GM04504 (cell line): ENCODE results near the gene GNL1.

Source experiments
- DNase-seq: peaks from one replicate; pipeline ENCODE4 v3.0.0-alpha.2; 2012; ENCODE audit warnings: low read depth

Gene GNL1, protein sequence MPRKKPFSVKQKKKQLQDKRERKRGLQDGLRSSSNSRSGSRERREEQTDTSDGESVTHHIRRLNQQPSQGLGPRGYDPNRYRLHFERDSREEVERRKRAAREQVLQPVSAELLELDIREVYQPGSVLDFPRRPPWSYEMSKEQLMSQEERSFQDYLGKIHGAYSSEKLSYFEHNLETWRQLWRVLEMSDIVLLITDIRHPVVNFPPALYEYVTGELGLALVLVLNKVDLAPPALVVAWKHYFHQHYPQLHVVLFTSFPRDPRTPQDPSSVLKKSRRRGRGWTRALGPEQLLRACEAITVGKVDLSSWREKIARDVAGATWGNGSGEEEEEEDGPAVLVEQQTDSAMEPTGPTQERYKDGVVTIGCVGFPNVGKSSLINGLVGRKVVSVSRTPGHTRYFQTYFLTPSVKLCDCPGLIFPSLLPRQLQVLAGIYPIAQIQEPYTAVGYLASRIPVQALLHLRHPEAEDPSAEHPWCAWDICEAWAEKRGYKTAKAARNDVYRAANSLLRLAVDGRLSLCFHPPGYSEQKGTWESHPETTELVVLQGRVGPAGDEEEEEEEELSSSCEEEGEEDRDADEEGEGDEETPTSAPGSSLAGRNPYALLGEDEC

GRCh38 chr6:30556066-30556905 is at the start of gene GNL1:
GNL1 (minus strand) TSS chr6:30556489; CDS start chr6:30556203, 286 bp downstream.
- peak; percentile 65 for DNase-seq

DNA sequence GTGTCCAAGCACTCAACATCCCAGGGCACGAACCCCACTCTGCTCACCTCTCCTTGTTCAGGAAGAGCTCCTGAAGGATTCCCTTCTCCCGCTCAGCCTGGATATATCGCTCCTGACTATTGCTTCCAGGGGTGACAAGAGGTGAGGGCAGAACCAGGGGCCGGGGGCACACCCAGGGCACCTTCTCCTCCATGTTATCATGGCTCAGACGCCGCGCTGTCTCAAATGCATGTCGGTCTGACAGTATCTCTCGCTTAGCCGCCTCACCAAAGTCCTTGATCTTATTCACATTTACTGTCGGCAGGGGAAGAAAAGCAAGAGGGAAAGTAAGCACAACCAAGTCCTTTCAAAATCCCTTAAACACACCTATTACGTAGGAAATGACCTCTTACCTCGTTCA is 47.7 kb upstream of the GNL1 start:
- DNase-seq: no peak

DNA sequence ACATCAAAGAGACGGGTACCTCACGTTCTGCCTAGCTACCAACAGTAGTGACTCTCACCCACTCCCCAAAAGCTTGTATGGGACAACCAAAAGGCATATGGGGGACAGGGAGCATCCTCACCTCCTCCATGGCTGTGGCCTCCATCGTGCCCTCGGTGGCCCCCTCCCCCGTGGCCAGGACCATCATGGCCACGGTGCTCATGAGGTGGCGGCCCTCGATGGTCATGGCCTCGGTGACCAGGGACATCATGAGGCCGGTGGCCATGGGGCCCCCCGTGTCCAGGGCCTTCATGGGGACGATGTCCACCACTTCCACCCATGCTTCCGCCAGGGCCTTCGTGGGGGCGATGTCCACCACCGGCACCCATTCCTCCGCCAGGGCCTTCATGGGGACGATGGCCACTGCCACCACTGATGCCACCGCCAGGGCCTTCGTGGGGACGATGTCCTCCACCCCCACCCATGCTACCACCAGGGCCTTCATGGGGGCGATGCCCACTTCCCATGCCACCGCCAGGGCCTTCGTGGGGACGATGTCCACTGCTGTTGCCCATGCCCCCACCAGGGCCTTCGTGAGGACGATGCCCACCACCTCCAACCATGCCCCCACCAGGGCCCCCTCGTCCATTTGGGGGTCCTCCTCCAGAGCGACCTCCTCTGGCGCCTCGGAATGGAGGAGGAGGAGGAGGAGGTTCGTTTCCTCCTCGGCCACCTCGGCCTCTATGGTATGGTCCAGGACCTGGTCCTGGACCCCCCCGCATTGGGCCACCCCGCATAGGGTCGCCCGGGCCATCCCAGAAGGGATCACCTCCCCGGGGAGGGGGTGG is 45.7 kb upstream of the GNL1 start:
- DNase-seq: no peak

- DNase-seq: no peak
Measured at GRCh38 chr6:30601436-30601814, 45.1 kb upstream of the GNL1 start.

DNA sequence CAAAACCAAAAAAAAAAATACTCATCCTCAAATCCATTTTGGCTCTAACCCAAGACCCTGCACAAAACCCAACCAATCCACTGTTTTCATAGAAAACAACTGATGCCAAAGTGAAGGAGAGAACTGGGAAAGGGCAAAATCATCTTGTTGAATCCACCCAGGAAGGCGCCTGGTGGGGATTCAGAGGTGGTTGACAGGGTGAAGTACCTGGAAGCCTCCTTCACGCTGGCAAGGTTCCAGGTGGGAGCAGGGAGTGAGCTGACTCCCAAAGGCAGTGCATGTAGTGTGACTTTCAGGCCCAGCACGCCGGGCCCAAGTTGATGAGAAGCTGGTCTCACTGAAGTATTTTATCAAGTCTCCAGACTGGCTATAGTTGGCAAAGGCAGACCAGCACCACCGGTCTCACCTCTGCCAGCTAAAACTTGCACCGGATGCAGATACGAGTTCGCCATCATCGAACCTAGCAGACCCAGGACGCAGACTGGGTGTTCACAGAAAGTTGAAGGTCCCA is 44.2 kb upstream of the GNL1 start:
- DNase-seq: no peak

DNA sequence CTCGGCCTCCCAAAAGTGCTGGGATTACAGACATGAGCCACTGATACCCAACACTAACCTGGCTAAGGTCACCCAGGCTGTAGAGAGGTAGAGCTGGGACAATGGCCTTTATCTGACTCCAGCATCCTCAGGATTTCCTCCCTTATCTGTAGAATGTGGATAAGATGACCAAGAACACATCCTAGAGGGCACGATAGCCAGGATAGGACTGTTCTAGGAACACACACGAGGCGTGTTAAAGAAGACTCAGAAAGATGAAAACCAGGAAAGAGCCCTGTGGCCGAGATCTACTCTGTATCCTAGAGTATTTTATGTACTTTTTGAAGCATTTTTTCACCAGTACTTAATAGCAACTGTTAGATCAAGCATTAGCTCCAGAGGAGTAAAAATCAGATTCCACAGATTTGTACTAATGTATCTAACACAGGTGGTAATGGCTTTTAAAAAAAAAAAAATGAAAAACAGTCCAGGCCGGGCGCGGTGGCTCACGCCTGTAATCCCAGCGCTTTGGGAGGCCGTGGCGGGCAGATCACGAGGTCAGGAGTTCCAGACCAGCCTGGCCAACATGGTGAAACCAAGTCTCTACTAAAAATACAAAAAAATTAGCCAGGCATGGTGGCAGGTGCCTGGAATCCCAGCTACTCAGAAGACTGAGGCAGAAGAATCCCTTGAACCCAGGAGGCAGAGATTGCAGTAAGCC is 43.5 kb upstream of the GNL1 start:
- DNase-seq: no peak

DNA sequence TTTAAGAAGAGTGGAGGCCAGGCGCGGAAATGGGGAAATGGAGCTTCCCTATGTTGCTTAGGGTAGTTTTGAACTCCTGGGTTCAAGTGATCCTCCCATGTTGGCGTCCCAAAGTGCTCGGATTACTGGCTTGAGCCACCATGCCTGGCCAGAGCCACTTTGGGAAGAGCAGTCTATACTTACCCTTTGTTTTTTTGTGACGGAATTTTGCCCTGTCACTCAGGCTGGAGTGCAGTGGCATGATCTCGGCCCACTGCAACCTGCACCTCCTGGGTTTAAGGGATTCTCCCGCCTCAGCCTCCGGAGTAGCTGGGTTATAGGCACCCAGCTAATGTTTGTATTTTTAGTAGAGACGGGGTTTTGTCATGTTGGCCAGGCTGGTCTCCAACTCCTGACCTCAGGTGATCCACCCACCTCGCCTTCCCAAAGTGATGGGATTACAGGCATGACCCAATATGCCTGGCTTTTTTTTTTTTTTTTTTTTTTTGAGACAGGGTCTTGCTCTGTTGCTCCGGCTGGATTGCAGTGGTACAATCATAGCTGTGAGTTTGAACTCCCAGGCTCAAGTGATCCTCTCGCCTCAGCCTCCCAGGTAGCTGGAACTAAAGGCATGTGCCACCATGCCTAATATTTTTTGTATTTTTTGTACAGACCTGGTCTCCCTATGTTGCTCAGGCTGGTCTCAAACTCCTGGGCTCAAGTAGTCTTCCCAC is 42.8 kb upstream of the GNL1 start:
- DNase-seq: no peak

- DNase-seq: peak; percentile 63
Measured at GRCh38 chr6:30597315-30598144, 41.2 kb upstream of the GNL1 start.

- no peak for DNase-seq
Measured at GRCh38 chr6:30592287-30592686, 36.0 kb upstream of the GNL1 start.

DNA sequence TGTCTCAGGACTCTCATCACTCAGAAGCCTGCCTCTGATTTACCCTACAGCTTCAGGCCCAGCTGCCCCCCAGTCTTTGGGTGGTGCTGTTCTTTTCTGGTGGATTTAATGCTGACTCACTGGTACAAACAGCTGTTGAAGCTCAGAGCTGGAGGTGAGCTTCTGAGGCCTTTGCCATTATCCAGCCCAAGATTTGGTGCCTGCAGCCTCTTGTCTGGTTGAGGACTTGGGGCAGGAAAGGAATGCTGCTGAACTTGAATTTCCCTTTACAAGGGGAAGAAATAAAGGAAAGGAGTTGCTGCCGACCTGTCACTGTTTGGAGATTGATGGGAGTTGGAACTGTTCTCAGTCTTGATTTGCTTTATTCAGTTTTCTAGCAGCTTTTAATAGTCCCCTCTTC is 34.7 kb upstream of the GNL1 start:
- DNase-seq: no peak

DNA sequence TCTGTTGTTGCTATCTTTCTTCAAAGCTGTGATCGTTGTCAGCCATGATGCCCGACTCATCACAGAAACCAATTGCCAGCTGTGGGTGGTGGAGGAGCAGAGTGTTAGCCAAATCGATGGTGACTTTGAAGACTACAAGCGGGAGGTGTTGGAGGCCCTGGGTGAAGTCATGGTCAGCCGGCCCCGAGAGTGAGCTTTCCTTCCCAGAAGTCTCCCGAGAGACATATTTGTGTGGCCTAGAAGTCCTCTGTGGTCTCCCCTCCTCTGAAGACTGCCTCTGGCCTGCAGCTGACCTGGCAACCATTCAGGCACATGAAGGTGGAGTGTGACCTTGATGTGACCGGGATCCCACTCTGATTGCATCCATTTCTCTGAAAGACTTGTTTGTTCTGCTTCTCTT is 34.2 kb upstream of the GNL1 start:
- no peak for DNase-seq

DNA sequence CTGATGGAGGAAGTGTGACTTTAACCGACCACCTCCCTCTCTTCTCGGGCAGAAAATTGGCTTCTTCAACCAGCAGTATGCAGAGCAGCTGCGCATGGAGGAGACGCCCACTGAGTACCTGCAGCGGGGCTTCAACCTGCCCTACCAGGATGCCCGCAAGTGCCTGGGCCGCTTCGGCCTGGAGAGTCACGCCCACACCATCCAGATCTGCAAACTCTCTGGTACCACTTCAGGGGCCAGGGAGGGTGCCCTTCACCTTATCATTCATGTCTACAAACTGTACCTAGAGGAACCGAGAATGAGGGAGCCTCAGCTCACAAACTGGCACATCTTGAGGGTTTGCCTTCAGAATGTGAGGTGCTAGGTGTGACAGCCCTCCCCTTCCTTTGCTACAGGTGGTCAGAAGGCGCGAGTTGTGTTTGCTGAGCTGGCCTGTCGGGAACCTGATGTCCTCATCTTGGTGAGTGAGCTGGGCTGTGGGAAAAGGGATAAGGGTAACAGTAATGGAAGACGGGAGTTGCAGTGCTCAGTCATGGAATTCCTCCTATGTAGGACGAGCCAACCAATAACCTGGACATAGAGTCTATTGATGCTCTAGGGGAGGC is 33.6 kb upstream of the GNL1 start:
- no peak for DNase-seq

- DNase-seq: no peak
Measured at GRCh38 chr6:30583921-30584320, 27.6 kb upstream of the GNL1 start.

- DNase-seq: no peak
Measured at GRCh38 chr6:30578051-30578450, 21.8 kb upstream of the GNL1 start.

- DNase-seq: no peak
Measured at GRCh38 chr6:30573113-30573512, 16.8 kb upstream of the GNL1 start.

DNA sequence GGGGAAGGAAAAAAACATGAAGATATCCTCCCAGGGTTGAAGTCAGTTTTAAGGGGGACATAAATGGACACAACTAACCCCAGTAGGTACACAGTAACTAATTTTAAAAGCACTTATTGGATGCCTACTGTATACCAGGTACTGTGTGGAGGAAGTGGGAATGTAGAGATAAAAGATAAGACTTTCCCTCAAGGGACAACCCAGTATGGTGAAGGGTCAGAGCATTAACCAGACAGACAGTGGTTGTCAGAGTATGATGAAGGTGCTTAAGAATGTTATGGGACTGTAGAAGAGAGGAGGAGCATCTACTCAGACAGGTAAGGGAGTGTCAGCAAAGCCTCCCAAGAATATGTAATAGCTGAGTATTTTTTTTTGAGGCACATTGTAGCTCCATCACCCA is 15.9 kb upstream of the GNL1 start:
- DNase-seq: no peak

GRCh38 chr6:30571762-30572082 is 15.4 kb upstream of the GNL1 start:
- no peak for DNase-seq

- DNase-seq: peak; percentile 94
Measured at GRCh38 chr6:30571075-30571761, 14.9 kb upstream of the GNL1 start, which contains the start of gene ABCF1. ABCF1 (plus strand) TSS chr6:30571442; CDS start chr6:30571488, 46 bp downstream.

- DNase-seq: no peak
Measured at GRCh38 chr6:30570740-30571074, 14.4 kb upstream of the GNL1 start.
